Subcutaneous adipose tissue (tissue), 4 donors: Measurements from ENCODE around the gene ZNF19. TPM values are rescaled to one million over a fixed set of nuclear protein-coding genes. Genes with fewer than 3 reads are reported as not detected.

Experiments used
- total RNA-seq, 4 donors: library from RNA; depleted of rRNA; stranded (reverse); fragments of >200 nt; gene quantifications; one replicate each; pipeline ENCODE4 v1.1.0, GENCODE V29; 2016
- TF ChIP-seq, protein P1 (sequence below): fragments of 450-650 bp; IDR thresholded peaks from one replicate; pipeline ENCODE4 v1.5.1; 2016; ENCODE audit warnings: low read depth, mild to moderate bottlenecking, control low read depth, antibody characterized with exemption, moderate library complexity

The ZNF19 gene
- total RNA-seq, 4 donors from 2014 or later, result 2.9 to 22.7 (median 19.4) TPM

DNA sequence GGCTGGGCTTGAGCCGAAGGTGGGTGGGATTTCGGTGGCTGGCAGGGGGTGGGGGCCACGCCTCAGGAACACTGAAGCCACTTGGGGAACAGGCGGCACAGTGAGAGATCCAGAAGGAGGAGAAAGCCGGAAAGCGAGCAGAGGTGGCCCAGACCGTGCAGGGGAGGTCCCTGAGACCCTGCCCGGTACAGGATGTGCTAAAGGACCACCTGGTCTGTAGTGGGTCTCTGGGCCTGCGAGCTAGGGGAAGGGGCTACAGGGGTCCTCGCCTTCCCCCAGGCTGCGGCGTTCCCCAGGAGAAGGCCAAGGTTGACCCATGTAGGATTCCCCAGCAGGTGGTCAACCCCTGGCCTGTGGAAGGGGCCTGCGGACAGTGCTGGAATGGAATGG is 47.1 kb downstream of the ZNF19 start, which contains the start of gene TLE7:
TLE7 (minus strand) TSS at position 4 of the 390 bp plus-strand sequence. CDS start 8,730 bp downstream, outside the sequence.
- TF ChIP-seq, protein P1, sequence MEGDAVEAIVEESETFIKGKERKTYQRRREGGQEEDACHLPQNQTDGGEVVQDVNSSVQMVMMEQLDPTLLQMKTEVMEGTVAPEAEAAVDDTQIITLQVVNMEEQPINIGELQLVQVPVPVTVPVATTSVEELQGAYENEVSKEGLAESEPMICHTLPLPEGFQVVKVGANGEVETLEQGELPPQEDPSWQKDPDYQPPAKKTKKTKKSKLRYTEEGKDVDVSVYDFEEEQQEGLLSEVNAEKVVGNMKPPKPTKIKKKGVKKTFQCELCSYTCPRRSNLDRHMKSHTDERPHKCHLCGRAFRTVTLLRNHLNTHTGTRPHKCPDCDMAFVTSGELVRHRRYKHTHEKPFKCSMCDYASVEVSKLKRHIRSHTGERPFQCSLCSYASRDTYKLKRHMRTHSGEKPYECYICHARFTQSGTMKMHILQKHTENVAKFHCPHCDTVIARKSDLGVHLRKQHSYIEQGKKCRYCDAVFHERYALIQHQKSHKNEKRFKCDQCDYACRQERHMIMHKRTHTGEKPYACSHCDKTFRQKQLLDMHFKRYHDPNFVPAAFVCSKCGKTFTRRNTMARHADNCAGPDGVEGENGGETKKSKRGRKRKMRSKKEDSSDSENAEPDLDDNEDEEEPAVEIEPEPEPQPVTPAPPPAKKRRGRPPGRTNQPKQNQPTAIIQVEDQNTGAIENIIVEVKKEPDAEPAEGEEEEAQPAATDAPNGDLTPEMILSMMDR, result no peak

DNA sequence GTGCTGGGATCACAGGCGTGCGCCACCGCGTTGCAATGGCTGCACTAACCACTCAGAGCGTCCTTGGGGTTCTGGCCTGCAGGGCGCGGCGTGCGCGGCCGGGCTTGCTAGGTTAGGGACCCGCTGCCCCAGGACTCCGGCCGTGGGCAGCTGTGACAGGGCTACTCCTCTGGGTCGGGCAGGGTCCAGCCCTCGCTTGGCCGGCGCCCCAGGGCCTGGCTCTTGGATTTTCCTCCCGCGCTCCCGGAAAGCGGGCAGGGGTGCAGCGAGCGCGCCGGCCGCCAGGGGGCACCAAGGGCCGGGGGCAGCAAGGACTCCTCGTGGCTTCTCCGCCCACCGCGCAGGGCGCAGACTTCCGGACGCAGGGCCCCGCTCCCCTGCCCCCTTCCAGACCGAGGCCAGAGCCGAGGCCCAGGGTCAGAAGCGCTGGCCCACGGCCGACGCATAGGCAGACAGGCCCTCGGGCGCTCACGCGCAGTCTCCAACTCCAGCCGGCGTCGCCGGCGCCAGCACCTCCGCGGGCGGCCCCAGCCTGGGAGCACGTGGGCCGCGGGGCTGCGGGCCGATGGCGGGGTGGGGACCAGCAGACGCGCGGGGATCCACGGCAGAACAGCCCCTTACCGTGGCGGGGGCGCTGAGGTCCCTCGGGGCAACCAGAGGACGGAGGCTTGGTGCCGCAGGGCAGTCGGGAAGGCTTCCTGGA is 47.6 kb downstream of the ZNF19 start:
- TF ChIP-seq, protein P1, result no peak

DNA sequence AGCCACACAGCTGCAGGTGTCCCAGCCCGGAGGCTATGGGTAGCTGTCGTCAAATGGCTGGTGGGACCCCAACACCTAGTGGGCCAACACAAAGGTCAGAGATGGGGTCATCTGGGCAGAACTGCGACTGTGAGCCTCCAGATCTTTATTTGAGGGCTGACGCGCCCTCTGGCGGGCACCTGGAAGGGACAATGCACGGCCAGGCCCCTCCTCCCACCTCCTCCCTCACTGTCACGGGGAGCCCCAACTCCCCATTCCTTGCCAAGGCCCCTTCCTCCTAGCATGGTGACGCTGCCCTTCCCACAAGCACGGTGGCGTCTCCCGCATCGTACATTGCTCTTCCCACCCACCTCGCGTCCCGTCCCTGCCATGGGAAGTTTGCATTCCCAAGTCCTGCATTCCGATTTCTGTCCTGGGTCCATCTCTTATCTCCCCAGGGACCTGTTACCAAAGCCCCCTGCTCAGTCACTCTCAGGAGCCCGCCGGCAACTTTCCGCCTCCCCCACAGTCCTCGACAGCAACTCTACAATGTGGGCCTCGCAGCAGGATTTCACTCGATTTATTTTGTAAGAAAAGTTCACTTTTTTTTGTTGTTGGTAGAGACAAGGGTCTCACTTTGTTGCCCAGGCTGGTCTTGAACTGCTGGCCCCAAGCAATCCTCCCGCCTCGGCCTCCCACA is 48.3 kb downstream of the ZNF19 start:
- TF ChIP-seq, protein P1, result no peak

DNA sequence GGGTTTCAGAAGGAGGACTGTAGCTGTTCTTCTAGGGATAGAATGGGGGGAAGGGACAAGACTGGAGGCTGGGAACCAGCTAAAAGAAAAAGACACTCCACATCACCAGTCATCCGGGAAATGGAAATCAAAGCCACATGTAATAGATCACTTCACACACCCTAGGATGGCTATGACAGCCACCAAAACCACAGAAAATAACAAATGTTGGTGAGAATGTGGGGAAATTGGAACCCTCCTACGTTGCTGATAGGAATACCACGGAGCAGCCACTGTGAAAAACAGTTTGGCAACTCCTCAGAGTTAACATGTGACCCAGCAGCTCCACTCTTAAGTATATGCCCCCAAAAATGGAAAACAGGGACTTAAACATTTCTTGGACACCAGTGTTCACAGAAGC is 49.6 kb downstream of the ZNF19 start:
- TF ChIP-seq, protein P1, result no peak

DNA sequence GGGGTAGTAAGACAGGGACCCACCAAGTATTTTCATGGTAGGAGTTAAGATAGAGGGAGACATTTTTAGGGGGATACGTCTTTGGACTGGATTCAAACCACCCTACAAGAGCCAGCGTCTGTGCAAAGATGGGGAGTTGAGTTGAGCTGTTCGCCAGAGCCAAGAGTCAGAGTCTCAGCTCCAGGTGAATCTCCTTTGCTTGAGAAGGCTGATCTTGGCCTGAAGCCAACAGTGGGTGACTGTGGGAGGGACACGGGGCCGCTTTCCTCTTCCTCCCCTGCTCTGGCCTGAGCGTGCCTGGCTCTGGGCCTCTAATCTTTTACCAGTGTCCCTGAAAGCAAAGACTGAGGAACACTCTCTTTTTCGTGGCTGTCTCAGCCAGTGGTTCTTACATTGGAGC is 52.7 kb downstream of the ZNF19 start:
- TF ChIP-seq, protein P1, result no peak

DNA sequence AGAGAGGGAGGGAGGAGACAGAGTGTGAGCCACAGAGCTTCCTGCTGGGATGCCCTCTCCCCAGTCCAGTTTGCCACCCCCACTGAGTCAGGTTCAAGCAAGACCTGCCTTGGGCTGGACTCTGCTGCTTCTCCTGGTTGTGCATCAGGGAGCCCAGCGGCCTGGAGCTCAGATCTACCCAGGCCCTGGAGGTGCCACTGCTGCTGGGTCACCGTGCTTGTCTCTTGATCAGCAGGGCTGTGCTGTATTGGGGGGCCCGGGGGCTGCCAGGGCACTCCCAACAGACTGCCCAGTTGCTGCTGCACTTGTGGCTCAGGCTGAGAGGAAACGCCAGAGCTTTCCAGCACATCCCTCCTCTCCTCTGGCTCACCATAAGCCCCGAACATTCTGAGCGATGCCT is 56.2 kb downstream of the ZNF19 start:
- TF ChIP-seq, protein P1, result no peak

DNA sequence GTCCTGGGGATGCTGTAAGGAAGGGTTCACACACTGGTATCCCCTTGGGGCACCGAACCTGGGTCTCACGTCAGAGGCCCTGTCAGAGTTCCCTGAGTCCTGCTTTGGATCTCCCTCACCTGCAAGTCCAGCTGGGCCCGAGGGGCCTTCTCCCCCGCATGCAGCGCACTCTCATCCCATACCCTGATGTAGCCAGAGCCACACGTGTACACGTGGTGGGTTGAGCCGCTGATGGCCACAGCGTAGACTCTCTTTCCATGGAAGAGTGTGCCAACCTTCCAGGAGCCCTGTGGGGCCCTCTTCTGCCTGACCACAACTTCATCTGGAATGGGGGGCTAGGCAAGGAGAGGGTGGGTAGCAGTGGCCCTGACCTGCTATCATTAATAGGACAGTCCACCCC is 57.1 kb downstream of the ZNF19 start:
- TF ChIP-seq, protein P1, result no peak
